IMR-90 (cell line): ENCODE data around the gene NUDT3. TPM values are rescaled to one million over a fixed set of nuclear protein-coding genes. Genes with fewer than 3 reads are reported as not detected.
"Not testable (repeated sequence)": the region's sequence is repeated elsewhere in the genome, so short reads cannot be mapped to it uniquely, and the experiment has no call there.

Experiments used
- ATAC-seq: fragments of 200-7000 bp; cut with Tn5 transposase; 2 replicates; pipeline ENCODE4 v1.9.1; 2020; ENCODE audit warnings: low read depth, mild to moderate bottlenecking, moderate library complexity
- BruUV-seq: library from RNA; stranded (reverse); fragments of 400-500 nt; replicated peaks from 2 replicates; lab custom pipeline; 2021; lab: Mats Ljungman, UMichigan
- CTCF ChIA-PET: fragments of 300-600 bp; formaldehyde crosslinking; extraction: SDS; loops from one replicate; lab custom pipeline; 2021; ENCODE audit warnings: antibody characterized with exemption; lab: Yijun Ruan, JAX
- POLR2A ChIA-PET: fragments of 300-600 bp; sonication (Branson Sonifier 250); formaldehyde crosslinking; loops from one replicate; lab custom pipeline; 2022; ENCODE audit warnings: antibody characterized with exemption; ENCODE audit not compliant: unreplicated experiment; lab: Charles Lee
- DNase-seq: peaks from one replicate; pipeline ENCODE4 v3.0.0; 2013
- H2AFZ ChIP-seq: replicated peaks from 2 replicates; pipeline ENCODE3; 2013; ENCODE audit warnings: low read length, mild to moderate bottlenecking; ENCODE audit not compliant: poor library complexity
- H2AK5ac ChIP-seq: 2 replicates; pipeline ENCODE4 v1.6.1; 2013; ENCODE audit warnings: low read depth, low read length, inconsistent platforms
- H2AK9ac ChIP-seq: replicated peaks from 2 replicates; pipeline ENCODE3; 2013; ENCODE audit warnings: mild to moderate bottlenecking, low read depth, low read length, moderate library complexity; ENCODE audit not compliant: poor library complexity
- H2BK120ac ChIP-seq: 2 replicates; pipeline ENCODE4 v1.6.1; 2013; ENCODE audit warnings: low read depth, low read length, inconsistent platforms
- H2BK15ac ChIP-seq: 3 replicates; pipeline ENCODE4 v1.6.1; 2013; ENCODE audit warnings: low read depth, low read length, inconsistent platforms
- H2BK20ac ChIP-seq: 2 replicates; pipeline ENCODE4 v1.6.1; 2013; ENCODE audit warnings: low read depth, mild to moderate bottlenecking, inconsistent platforms, low read length, moderate library complexity
- H2BK5ac ChIP-seq: 2 replicates; pipeline ENCODE4 v1.6.1; 2013; ENCODE audit warnings: mild to moderate bottlenecking, low read depth, low read length, inconsistent platforms; ENCODE audit not compliant: poor library complexity, severe bottlenecking
- H3K14ac ChIP-seq: replicated peaks from 2 replicates; pipeline ENCODE4 v1.6.1; 2013; ENCODE audit warnings: low read depth, low read length, inconsistent platforms
- H3K18ac ChIP-seq: 2 replicates; pipeline ENCODE4 v1.6.1; 2013; ENCODE audit warnings: low read depth, low read length, control low read depth
- H3K23ac ChIP-seq: 2 replicates; pipeline ENCODE4 v1.6.1; 2013; ENCODE audit warnings: low read depth, low read length, inconsistent platforms
- H3K27ac ChIP-seq: 2 replicates; pipeline ENCODE4 v1.5.1; 2013; ENCODE audit warnings: mild to moderate bottlenecking, control low read depth, low read length; ENCODE audit not compliant: insufficient read depth
- H3K27me3 ChIP-seq: 2 replicates; pipeline ENCODE4 v1.6.1; 2013; ENCODE audit warnings: low read length; ENCODE audit not compliant: control insufficient read depth, insufficient read depth
- H3K36me3 ChIP-seq: 2 replicates; pipeline ENCODE4 v1.6.1; 2013; ENCODE audit warnings: low read length, mixed read lengths; ENCODE audit not compliant: control insufficient read depth, insufficient read depth
- H3K4ac ChIP-seq: 2 replicates; pipeline ENCODE4 v1.6.1; 2013; ENCODE audit warnings: low read depth, low read length, inconsistent platforms
- H3K4me1 ChIP-seq: 2 replicates; pipeline ENCODE4 v1.6.1; 2013; ENCODE audit warnings: low read length, mixed read lengths; ENCODE audit not compliant: control insufficient read depth, insufficient read depth
- H3K4me2 ChIP-seq: 2 replicates; pipeline ENCODE4 v1.6.1; 2013; ENCODE audit warnings: low read depth, mild to moderate bottlenecking, control low read depth, low read length, moderate library complexity
- H3K4me3 ChIP-seq: 2 replicates; pipeline ENCODE4 v1.5.1; 2013; ENCODE audit warnings: low read depth, mild to moderate bottlenecking, control low read depth, low read length, moderate library complexity; ENCODE audit not compliant: insufficient read depth
- H3K56ac ChIP-seq: 2 replicates; pipeline ENCODE4 v1.6.1; 2013; ENCODE audit warnings: low read length, inconsistent platforms; ENCODE audit not compliant: insufficient read depth; ENCODE audit errors: extremely low read depth
- H3K79me1 ChIP-seq, 2 experiments: 2 replicates each; pipeline ENCODE4 v1.6.1; 2013; ENCODE audit warnings: low read length in 2 of 2, inconsistent platforms in 1 of 2, low read depth in 1 of 2
- H3K9ac ChIP-seq: 2 replicates; pipeline ENCODE4 v1.6.1; 2013; ENCODE audit warnings: low read depth, low read length, control low read depth
- H3K9me1 ChIP-seq: 2 replicates; pipeline ENCODE4 v1.6.1; 2013; ENCODE audit warnings: low read length, inconsistent platforms; ENCODE audit not compliant: insufficient read depth
- H3K9me3 ChIP-seq: 2 replicates; pipeline ENCODE4 v1.6.1; 2013; ENCODE audit warnings: low read length; ENCODE audit not compliant: control insufficient read depth, insufficient read depth
- H4K20me1 ChIP-seq: 2 replicates; pipeline ENCODE4 v1.6.1; 2013; ENCODE audit warnings: low read length, inconsistent platforms; ENCODE audit not compliant: insufficient read depth
- H4K5ac ChIP-seq: 2 replicates; pipeline ENCODE4 v1.6.1; 2013; ENCODE audit warnings: mild to moderate bottlenecking, low read depth, low read length, control low read depth
- H4K8ac ChIP-seq, 2 experiments: 2 replicates each; pipeline ENCODE4 v1.6.1; 2013; ENCODE audit warnings: low read depth in 2 of 2, low read length in 2 of 2, control low read depth in 1 of 2, inconsistent platforms in 1 of 2
- H4K91ac ChIP-seq: 2 replicates; pipeline ENCODE4 v1.6.1; 2013; ENCODE audit warnings: low read depth, low read length, inconsistent platforms; ENCODE audit not compliant: insufficient read depth
- BHLHE40 ChIP-seq: fragments of 150-350 bp; IDR thresholded peaks from 2 replicates; pipeline ENCODE4 v1.6.1; 2016; ENCODE audit warnings: mild to moderate bottlenecking, low read depth, low read length
- CEBPB ChIP-seq: IDR thresholded peaks from 2 replicates; pipeline ENCODE4 v1.6.1; 2012; ENCODE audit warnings: low read depth, low read length, improper control_type of control experiment
- CHD1 ChIP-seq: IDR thresholded peaks from 2 replicates; pipeline ENCODE4 v1.6.1; 2012; ENCODE audit warnings: low read depth, low read length, improper control_type of control experiment
- FOS ChIP-seq: fragments of 150-350 bp; IDR thresholded peaks from 2 replicates; pipeline ENCODE4 v1.6.1; 2016; ENCODE audit warnings: low read depth, low read length
- MAFK ChIP-seq: IDR thresholded peaks from 2 replicates; pipeline ENCODE4 v1.6.1; 2012; ENCODE audit warnings: low read depth, low read length, improper control_type of control experiment
- MXI1 ChIP-seq: IDR thresholded peaks from 2 replicates; pipeline ENCODE4 v1.6.1; 2012; ENCODE audit warnings: low read depth, mild to moderate bottlenecking, low read length, moderate library complexity, borderline replicate concordance
- RAD21 ChIP-seq: IDR thresholded peaks from 2 replicates; pipeline ENCODE4 v1.6.1; 2012; ENCODE audit warnings: low read length, improper control_type of control experiment
- SMC3 ChIP-seq: fragments of 150-350 bp; IDR thresholded peaks from 2 replicates; pipeline ENCODE4 v1.6.1; 2016; ENCODE audit warnings: low read depth, mild to moderate bottlenecking, antibody characterized with exemption, low read length, moderate library complexity
- WGBS, 2 experiments: methylation state at CpG; one replicate each; pipeline versions ENCODE4 v1.1.5 to v1.1.7; 2013; ENCODE audit warnings: missing lambda C conversion rate in 2 of 2; ENCODE audit not compliant: insufficient read length in 1 of 2; ENCODE audit errors: extremely low coverage in 2 of 2; 5-methylcytosine and 5-hydroxymethylcytosine counted together
- dilution Hi-C: fragments of 300-500 bp; cut with HindIII; formaldehyde crosslinking; loops from one replicate; pipeline ENCODE4 v1.14.3; 2018; ENCODE audit warnings: low sequenced_read_pairs; ENCODE audit not compliant: unreplicated experiment
- in situ Hi-C: fragments of 300-500 bp; cut with MboI; formaldehyde crosslinking; loops from 3 replicates; pipeline ENCODE4 v1.14.3; 2019; ENCODE audit warnings: low sequenced_read_pairs, inconsistent platforms, mixed read lengths
- intact Hi-C: fragments of 100-400 bp; cut with micrococcal nuclease; formaldehyde crosslinking; loops from 2 replicates; pipeline ENCODE4 v1.10.0; 2022
- polyA plus RNA-seq, 3 experiments: library from polyadenylated mRNA; depleted of rRNA; stranded (reverse); fragments of >200 nt; gene quantifications; 2 replicates each; pipeline ENCODE4 v1.2.3, GENCODE V29; 2012; ENCODE audit warnings: low replicate concordance in 1 of 3
- total RNA-seq: library from RNA; depleted of rRNA; stranded (reverse); fragments of >200 nt; gene quantifications from 2 replicates; pipeline ENCODE4 v1.2.3, GENCODE V29; 2012

NUDT3 gene
- total and polyA plus RNA-seq, 2 of the 4 experiments (the other 2 are of a cell fraction), result 10.1 to 17.2 TPM

DNA sequence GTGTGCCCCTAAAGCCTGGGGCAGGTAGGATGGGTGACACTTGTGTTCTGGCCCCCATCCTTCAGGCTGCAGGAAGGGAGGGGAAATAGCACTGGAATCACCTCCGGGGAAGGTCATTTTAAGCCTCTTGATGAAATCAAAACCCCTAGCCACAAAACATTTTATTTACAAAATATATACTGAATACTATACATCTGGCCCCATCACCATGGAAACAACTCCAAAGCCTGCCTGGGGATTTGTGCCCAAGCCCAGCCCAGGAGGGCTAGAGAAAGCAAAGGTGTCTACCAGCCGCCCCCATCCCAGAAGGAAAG, 146.3 kb downstream of the NUDT3 start:
- ATAC-seq (no peak), DNase-seq (no peak)
- H3K4me2 ChIP-seq, result no peak overlapping the region
- H2BK15ac ChIP-seq, result peak overlapping the region; percentile 4; the same call in 1 of the 3 replicates
- H3K23ac ChIP-seq, result no peak overlapping the region
- peak overlapping the region; percentile 79 for H2AK5ac ChIP-seq
- no peaks in the 10 kb centered on the region for H3K9me3 ChIP-seq
- intact Hi-C loops, result no loop called here
- no CpG with 5 or more reads among the region's 2 CpGs for WGBS, 2 experiments
- H4K8ac ChIP-seq, result peak overlapping the region in 1 of 2 experiments; percentile 42; a peak in 1 of 4 replicates
- H3K36me3 ChIP-seq, result peaks cover 24% of the 10 kb centered on the region
- H2BK120ac ChIP-seq, result peak overlapping the region; percentile 26; the same call in 1 of the 2 replicates
- peak overlapping the region; percentile 20; the same call in 1 of the 2 replicates for H4K91ac ChIP-seq
- H3K14ac ChIP-seq, result no peak overlapping the region; the same call in 1 of the 2 replicates
- in situ Hi-C loops, result loop anchor here (5.0 to 10.0 kb wide), 2 partner anchors 161 to 359 kb away; no protein-coding TSS in a partner anchor
- dilution Hi-C loops, result no loop called here
- H2AFZ ChIP-seq, result peak overlapping the region; percentile 28
- no peak overlapping the region for H4K5ac ChIP-seq
- peaks cover 19% of the 10 kb centered on the region for H3K9me1 ChIP-seq
- peak overlapping the region; percentile 38 for H2AK9ac ChIP-seq
- no peak overlapping the region for H3K56ac ChIP-seq
- peaks cover 29% of the 10 kb centered on the region for H3K4me1 ChIP-seq
- no peak overlapping the region for H3K18ac ChIP-seq
- TF ChIP-seq RAD21, result no peak
- no peak for TF ChIP-seq BHLHE40
- TF ChIP-seq SMC3, result no peak
- no peak for TF ChIP-seq CHD1
- TF ChIP-seq FOS, result no peak
- no peak for TF ChIP-seq MAFK
- TF ChIP-seq CEBPB, result no peak
- no peak for TF ChIP-seq MXI1
- no TSS peak for BruUV-seq
- H3K9ac ChIP-seq, result no peak overlapping the region
- H3K27me3 ChIP-seq, result no peaks in the 10 kb centered on the region
- peak overlapping the region; percentile 70 for H3K4ac ChIP-seq
- H3K79me1 ChIP-seq, result peaks cover 19 to 63% of the 10 kb centered on the region in 2 experiments
- peak overlapping the region; percentile 15; the same call in 1 of the 2 replicates for H3K27ac ChIP-seq
- no peak overlapping the region for H3K4me3 ChIP-seq
- CTCF ChIA-PET, result no interaction called here
- peaks cover 14% of the 10 kb centered on the region for H4K20me1 ChIP-seq
- POLR2A ChIA-PET, result no interaction called here
- H2BK5ac ChIP-seq, result peak overlapping the region; percentile 49
- no peak overlapping the region for H2BK20ac ChIP-seq

DNA sequence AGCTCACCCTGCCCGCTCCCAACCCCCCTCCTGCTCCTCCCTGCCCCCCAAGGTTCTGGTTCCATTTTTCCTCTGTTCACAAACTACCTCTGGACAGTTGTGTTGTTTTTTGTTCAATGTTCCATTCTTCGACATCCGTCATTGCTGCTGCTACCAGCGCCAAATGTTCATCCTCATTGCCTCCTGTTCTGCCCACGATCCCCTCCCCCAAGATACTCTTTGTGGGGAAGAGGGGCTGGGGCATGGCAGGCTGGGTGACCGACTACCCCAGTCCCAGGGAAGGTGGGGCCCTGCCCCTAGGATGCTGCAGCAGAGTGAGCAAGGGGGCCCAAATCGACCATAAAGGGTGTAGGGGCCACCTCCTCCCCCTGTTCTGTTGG, 146.7 kb downstream of the NUDT3 start:
- dilution Hi-C loops, H4K5ac ChIP-seq, CTCF ChIA-PET, H3K4ac ChIP-seq, POLR2A ChIA-PET, intact Hi-C loops, H3K9ac ChIP-seq, H3K4me3 ChIP-seq, H3K18ac ChIP-seq, DNase-seq, H3K4me2 ChIP-seq, H2BK5ac ChIP-seq, H2BK20ac ChIP-seq, H3K14ac ChIP-seq, H3K27ac ChIP-seq, H4K8ac ChIP-seq, H2AFZ ChIP-seq, H2BK15ac ChIP-seq, H2AK9ac ChIP-seq, H3K23ac ChIP-seq, H3K56ac ChIP-seq, BruUV-seq, H2BK120ac ChIP-seq, H3K9me3 ChIP-seq, H3K27me3 ChIP-seq, ATAC-seq: not testable (repeated sequence)
- in situ Hi-C loops, result loop anchor here (5.0 to 10.0 kb wide), 2 partner anchors 162 to 359 kb away; no protein-coding TSS in a partner anchor
- H3K4me1 ChIP-seq, result peaks cover 29% of the 10 kb centered on the region
- peak overlapping the region; percentile 9; the same call in 1 of the 2 replicates for H4K91ac ChIP-seq
- peaks cover 14% of the 10 kb centered on the region for H4K20me1 ChIP-seq
- WGBS, 2 experiments, result no CpG with 5 or more reads among the region's 7 CpGs
- H2AK5ac ChIP-seq, result peak overlapping the region; percentile 66
- peaks cover 19% of the 10 kb centered on the region for H3K9me1 ChIP-seq
- H3K36me3 ChIP-seq, result peaks cover 26% of the 10 kb centered on the region
- H3K79me1 ChIP-seq, result peaks cover 19 to 68% of the 10 kb centered on the region in 2 experiments
